ENCODE measurements around the gene CLCN7. TPM values are rescaled to one million over a fixed set of nuclear protein-coding genes. Genes with fewer than 3 reads are reported as not detected.

The CLCN7 gene
- polyA plus RNA-seq, 1 of the 3 experiments (the other 2 are of a cell fraction): 44.3 TPM

GRCh38 chr16:1502092-1503004 is 27.5 kb upstream of the CLCN7 start:
- Histone ChIP-seq H2AFZ (ENCODE audit: low read depth) (no peak overlapping the region), H4K20me1 (ENCODE audit: insufficient read depth) (no peaks in the 10 kb centered on the region), H3K79me2 (ENCODE audit: insufficient read depth) (no peaks in the 10 kb centered on the region), H3K4me3 (ENCODE audit: low read depth in 2 of 2, low read length in 1 of 2) (no peak overlapping the region), H3K27ac (ENCODE audit: low read depth in 2 of 2, low read length in 1 of 2) (no peak overlapping the region), H3K9me3 (no peaks in the 10 kb centered on the region), H3K9ac (no peak overlapping the region), H3K4me2 (no peak overlapping the region), H3K36me3 (replicated peaks in 1 of 2; ENCODE audit: control insufficient read depth in 1 of 2, insufficient read depth in 2 of 2, low read length in 1 of 2) (peaks cover 0 to 43% of the 10 kb centered on the region in 2 experiments), H3K4me1 (ENCODE audit: control insufficient read depth in 1 of 2, insufficient read depth in 2 of 2, low read depth in 1 of 2, low read length in 1 of 2) (no peaks in the 10 kb centered on the region), H3K27me3 (ENCODE audit: insufficient read depth) (no peaks in the 10 kb centered on the region), H3K9me2 (no peaks in the 10 kb centered on the region), H3F3A (replicated peaks; ENCODE audit: insufficient read depth) (no peaks in the 10 kb centered on the region)
- ChIA-PET POLR2A (no interaction called here), CTCF (interaction anchor here (1.1 to 1.8 kb wide), 2 partner anchors 9 to 10 kb away, joined by 3 to 5 read pairs; partner anchors contain the start of gene TELO2)
- TF ChIP-seq, protein P1, sequence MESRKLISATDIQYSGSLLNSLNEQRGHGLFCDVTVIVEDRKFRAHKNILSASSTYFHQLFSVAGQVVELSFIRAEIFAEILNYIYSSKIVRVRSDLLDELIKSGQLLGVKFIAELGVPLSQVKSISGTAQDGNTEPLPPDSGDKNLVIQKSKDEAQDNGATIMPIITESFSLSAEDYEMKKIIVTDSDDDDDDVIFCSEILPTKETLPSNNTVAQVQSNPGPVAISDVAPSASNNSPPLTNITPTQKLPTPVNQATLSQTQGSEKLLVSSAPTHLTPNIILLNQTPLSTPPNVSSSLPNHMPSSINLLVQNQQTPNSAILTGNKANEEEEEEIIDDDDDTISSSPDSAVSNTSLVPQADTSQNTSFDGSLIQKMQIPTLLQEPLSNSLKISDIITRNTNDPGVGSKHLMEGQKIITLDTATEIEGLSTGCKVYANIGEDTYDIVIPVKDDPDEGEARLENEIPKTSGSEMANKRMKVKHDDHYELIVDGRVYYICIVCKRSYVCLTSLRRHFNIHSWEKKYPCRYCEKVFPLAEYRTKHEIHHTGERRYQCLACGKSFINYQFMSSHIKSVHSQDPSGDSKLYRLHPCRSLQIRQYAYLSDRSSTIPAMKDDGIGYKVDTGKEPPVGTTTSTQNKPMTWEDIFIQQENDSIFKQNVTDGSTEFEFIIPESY (IDR thresholded peaks at IDR 0.05; ENCODE audit: borderline replicate concordance, low read depth): no peak
- TF ChIP-seq RFX5 (IDR thresholded peaks at IDR 0.05; ENCODE audit: low read length) (no peak), CTCF (IDR thresholded peaks at IDR 0.05) (no peak), EZH2phosphoT487 (IDR thresholded peaks at IDR 0.05; ENCODE audit: borderline replicate concordance, low read depth) (no peak), FOSL2 (IDR thresholded peaks at IDR 0.05; ENCODE audit: borderline replicate concordance, low read depth) (no peak), EP300 (IDR thresholded peaks at IDR 0.05; ENCODE audit: borderline replicate concordance in 1 of 2, low read depth in 1 of 2, low read length in 1 of 2) (no peak), SMC3 (IDR thresholded peaks at IDR 0.05; ENCODE audit: low read depth, low read length) (no peak), JUND (IDR thresholded peaks at IDR 0.05) (no peak), SIN3A (IDR thresholded peaks at IDR 0.05; ENCODE audit: borderline replicate concordance, low read depth, low read length) (no peak), GATA2 (CRISPR knock-in tag; IDR thresholded peaks at IDR 0.05) (no peak), NFIC (IDR thresholded peaks at IDR 0.05; ENCODE audit: borderline replicate concordance) (no peak), FOXM1 (IDR thresholded peaks at IDR 0.05; ENCODE audit: low read depth) (no peak), RXRA (IDR thresholded peaks at IDR 0.05; ENCODE audit: borderline replicate concordance, low read depth) (no peak), RAD21 (IDR thresholded peaks at IDR 0.05; ENCODE audit: low read length) (no peak), ELF1 (IDR thresholded peaks at IDR 0.05) (no peak), USF1 (IDR thresholded peaks at IDR 0.05; ENCODE audit: borderline replicate concordance, low read depth) (no peak), REST (IDR thresholded peaks at IDR 0.05; ENCODE audit: low read depth, low read length) (no peak)
- WGBS (ENCODE audit: low lambda C conversion rate): 100% methylated on average over 14 of the region's 42 CpGs
- no peak for DNase-seq

Measured in SK-N-SH (cell line).